GM12878 (cell line): ENCODE data around the gene P3H2.

ENCODE experiments used
- BHLHE40 ChIP-seq, 2 experiments: fragments of 450-650 bp in 1 of 2; IDR thresholded peaks; 2 replicates each; pipeline ENCODE4 v1.6.1; 2011 to 2017; ENCODE audit warnings: low read depth in 2 of 2, borderline replicate concordance in 1 of 2, improper control_type of control experiment in 1 of 2, low read length in 1 of 2, mild to moderate bottlenecking in 1 of 2
- MYB ChIP-seq: fragments of 150-350 bp; IDR thresholded peaks from 2 replicates; pipeline ENCODE4 v1.6.1; 2014; ENCODE audit warnings: mild to moderate bottlenecking, low read depth, low read length, borderline replicate concordance
- RELA ChIP-seq: fragments of 450-650 bp; IDR thresholded peaks from 2 replicates; pipeline ENCODE4 v1.8.0; 2014; ENCODE audit warnings: borderline replicate concordance; ENCODE audit not compliant: partially characterized antibody

DNA sequence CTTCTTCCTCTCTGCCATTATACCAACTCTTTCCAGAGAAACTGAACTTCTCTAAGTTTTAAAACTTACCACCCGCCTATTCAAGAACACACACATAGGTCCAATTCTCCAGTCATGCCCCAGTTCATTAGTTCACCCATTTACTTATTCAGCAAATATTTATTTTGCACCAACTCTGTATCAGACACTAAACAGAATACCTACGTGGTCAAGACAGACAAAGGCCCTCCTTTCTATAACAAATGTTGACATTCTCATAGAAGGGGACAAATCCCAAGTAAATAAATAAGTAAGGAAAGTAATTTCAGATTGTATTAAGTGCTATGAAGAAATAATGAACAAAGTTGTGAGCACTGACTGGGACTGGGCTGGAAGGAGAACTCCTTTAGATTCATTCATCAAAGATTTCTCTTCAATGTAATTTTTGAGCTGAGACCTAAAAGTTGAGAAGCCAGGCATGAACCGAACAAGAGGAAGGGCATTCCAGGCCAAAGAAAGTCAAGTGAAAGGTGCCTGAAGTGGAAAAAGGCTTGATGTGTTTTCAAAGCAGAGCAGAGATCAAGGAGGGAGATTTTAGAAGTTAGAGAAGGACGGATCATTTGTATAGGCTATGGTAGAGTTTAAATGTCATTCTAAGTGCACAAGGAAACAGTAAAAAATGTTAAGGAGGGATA is 120.4 kb downstream of the P3H2 start:
- TF ChIP-seq RELA (no peak), MYB (no peak), BHLHE40 (IDR thresholded peaks at IDR 0.05; ENCODE audit: borderline replicate concordance in 1 of 2, low read depth in 2 of 2, low read length in 1 of 2) (no peak)
